GM18505 (cell line): ENCODE measurements around the gene FGG.

Source experiments
- ATAC-seq: cut with Tn5 transposase; IDR thresholded peaks from one replicate; pipeline ENCODE4 v1.9.1; 2021; ENCODE audit not compliant: unreplicated experiment
- POLR2A ChIP-seq: IDR thresholded peaks from 4 replicates; pipeline ENCODE4 v1.6.1; 2011; ENCODE audit warnings: borderline replicate concordance; ENCODE audit not compliant: insufficient read depth, insufficient read length; ENCODE audit errors: extremely low read depth

The FGG gene

GRCh38 chr4:154566639-154567204 is 45.7 kb downstream of the FGG start:
- no peak for TF ChIP-seq POLR2A
- ATAC-seq: no peak

DNA sequence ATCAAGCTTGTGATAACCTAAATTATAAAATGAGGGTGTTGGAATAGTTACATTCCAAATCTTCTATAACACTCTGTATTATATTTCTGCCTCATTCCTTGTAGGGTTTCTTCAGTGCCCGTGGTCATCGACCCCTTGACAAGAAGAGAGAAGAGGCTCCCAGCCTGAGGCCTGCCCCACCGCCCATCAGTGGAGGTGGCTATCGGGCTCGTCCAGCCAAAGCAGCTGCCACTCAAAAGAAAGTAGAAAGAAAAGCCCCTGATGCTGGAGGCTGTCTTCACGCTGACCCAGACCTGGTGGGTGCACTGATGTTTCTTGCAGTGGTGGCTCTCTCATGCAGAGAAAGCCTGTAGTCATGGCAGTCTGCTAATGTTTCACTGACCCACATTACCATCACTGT is 46.8 kb downstream of the FGG start:
- no peak for TF ChIP-seq POLR2A
- no peak for ATAC-seq

GRCh38 chr4:154564311-154564710 is 48.1 kb downstream of the FGG start:
- no peak for ATAC-seq
- no peak for TF ChIP-seq POLR2A

- TF ChIP-seq POLR2A: no peak
- ATAC-seq: no peak
Measured at GRCh38 chr4:154562697-154563254, 49.7 kb downstream of the FGG start, which contains the start of gene FGB. TSS of gene FGB (plus strand) at chr4:154563011. CDS start at chr4:154563019, 8 bp downstream.

DNA sequence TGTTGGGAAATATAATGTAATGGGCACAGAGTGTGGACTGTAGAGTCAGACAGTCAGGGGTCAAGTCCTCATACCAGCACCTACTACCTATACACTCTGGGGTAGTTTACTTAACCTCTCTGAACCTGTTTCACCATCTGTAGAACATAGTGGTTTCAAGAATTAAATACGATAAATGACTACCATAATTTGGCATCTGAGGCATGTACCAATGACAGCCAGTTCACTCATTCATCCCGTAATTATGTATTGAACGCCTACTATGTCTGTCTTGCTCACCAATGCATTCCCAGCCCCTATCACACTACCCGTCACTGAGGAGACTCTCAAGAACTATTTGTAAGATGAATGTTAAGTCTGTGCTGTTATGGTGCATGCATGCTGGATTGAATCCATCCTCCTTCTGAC is 51.6 kb downstream of the FGG start:
- no peak for ATAC-seq
- TF ChIP-seq POLR2A: no peak

GRCh38 chr4:154560419-154560801 is 52.0 kb downstream of the FGG start:
- no peak for TF ChIP-seq POLR2A
- ATAC-seq: no peak

GRCh38 chr4:154559494-154560418 is 52.7 kb downstream of the FGG start:
- ATAC-seq: peak; percentile 79
- TF ChIP-seq POLR2A: no peak

GRCh38 chr4:154559141-154559493 is 53.3 kb downstream of the FGG start:
- TF ChIP-seq POLR2A: no peak
- peak; percentile 31 for ATAC-seq
